Activated CD8-positive, alpha-beta memory T cell treated with anti-CD3 and anti-CD28 coated beads, Interleukin-2, amount 50 U/mL, for 1 hour (primary cell): ENCODE measurements around the gene ACP4.
"Not testable (repeated sequence)": the region's sequence is repeated elsewhere in the genome, so short reads cannot be mapped to it uniquely, and the experiment has no call there.

Experiments used
- DNase-seq: peaks from one replicate; pipeline ENCODE4 v3.0.0-alpha.2; 2020; ENCODE audit errors: extremely low read depth

ACP4 gene, protein sequence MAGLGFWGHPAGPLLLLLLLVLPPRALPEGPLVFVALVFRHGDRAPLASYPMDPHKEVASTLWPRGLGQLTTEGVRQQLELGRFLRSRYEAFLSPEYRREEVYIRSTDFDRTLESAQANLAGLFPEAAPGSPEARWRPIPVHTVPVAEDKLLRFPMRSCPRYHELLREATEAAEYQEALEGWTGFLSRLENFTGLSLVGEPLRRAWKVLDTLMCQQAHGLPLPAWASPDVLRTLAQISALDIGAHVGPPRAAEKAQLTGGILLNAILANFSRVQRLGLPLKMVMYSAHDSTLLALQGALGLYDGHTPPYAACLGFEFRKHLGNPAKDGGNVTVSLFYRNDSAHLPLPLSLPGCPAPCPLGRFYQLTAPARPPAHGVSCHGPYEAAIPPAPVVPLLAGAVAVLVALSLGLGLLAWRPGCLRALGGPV

DNA sequence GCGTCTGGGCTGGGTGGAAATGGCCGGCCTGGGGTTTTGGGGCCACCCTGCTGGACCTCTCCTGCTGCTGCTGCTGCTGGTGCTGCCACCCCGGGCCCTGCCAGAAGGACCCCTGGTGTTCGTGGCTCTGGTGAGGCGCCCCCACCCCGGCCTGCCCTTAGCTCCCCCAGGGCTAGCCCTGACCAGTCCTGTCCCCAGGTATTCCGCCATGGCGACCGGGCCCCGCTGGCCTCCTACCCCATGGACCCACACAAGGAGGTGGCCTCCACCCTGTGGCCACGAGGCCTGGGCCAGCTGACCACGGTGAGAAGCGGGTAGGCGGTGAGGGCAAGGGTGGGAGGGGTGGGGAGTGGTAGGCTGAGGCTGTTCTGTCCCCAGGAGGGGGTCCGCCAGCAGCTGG is at the start of gene ACP4:
TSS of gene ACP4 (plus strand) at position 20 of the 400 bp plus-strand sequence. CDS start at position 20, 0 bp downstream.
- DNase-seq, result no peak

DNA sequence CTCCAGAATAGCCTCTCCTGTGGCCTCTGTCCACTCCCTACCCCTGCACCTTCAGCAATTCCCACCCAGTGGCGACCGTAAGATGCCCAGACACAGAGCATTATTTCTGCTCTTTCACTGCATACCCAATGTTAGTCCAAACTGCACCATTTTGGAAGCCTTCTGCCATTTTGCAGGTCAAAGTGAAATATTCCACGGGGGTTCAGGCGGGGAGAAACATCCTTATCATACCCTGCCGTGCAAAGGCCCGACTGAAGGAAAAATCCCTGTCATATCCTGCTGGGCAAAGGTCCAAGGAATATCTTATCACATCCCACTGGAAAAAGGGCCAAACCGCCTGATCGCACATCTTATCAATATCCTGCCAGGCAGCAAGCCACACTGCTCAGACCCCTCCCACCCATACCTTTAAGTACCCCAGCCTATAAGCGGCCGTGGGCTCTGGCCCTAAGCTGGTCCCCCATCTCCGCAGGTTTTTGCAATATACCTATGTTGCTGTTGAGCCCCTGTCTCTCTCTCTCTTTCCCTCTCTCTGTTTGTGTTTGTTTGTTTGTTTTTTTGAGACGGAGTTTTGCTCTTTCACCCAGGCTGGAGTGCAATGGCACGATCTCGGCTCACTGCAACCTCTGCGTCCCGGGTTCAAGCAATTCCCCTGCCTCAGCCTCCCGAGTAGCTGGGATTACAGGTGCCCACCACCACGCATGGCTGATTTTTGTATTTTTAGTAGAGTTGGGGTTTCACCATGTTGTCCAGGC is 48.9 kb upstream of the ACP4 start:
- DNase-seq, result no peak

DNA sequence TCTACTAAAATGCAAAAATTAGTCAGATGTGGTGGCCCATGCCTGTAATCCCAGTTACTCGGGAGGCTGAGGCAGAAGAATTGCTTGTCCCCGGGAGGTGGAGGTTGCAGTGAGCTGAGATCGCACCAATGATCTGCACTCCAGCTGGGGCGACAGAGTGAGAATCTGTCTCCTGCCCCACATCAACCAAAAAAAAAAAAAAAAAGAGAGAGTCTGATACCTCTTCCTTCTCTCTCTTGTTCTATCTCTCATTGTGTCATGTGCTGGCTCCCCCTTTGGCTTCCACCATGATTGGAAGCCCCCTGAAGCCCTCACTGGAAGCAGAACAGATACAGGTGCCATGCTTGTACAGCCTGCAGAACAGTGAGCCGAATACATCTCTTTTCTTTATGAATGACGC is 46.7 kb upstream of the ACP4 start:
- no peak for DNase-seq

DNA sequence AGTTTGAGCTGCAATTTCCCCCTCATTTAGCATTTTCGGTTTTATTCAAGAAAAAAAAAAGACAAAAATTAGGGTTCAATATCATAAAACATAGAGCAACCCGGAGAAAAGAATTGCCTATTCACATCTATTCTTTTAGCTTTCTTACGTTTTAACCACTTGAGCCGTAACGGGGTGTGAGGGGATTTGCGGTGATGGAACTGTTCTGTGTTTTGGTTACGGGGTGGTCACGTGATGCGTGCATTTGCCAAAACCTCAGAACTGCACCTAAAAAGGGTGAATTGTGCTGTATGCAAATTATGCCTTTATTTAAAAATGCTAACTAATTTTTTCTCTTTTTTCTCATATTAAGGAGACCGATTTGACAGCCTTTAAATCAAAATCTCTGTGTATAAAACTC is 45.0 kb upstream of the ACP4 start:
- DNase-seq, result no peak

DNA sequence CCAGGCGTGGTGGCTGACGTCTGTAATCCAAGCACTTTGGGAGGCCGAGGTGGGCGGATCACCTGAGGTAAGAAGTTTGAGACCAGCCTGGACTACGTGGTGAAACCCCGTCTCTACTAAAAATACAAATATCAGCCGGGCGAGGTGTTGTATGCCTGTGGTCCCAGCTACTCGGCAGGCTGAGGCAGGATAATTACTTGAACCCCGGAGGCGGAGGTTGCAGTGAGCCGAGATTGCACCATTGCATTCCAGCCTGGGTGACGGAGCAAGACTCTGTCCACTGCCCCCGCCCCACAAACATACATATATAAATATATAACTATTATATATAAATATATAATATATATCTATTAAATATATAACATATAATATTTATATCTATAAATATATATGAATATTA is 43.1 kb upstream of the ACP4 start:
- DNase-seq, result not testable (repeated sequence)

DNA sequence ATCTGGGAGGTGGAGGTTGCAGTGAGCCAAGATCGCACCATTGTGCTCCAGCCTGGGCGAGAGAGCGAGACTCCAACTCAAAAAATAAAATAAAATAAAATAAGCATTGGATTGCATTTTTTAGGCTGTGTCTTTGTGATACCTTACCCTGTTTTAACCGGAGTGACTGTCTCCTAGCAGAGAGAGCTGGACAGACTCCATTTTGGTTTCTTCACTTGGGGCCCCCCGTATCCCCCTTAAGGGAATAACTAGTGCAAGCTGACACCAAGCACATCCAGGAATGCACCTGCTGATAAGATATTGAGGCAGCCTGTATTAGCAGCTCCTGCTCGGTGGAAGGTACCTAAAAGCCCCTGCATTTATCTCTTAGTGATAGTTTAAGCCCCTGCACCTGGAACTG is 40.7 kb upstream of the ACP4 start:
- DNase-seq, result no peak

DNA sequence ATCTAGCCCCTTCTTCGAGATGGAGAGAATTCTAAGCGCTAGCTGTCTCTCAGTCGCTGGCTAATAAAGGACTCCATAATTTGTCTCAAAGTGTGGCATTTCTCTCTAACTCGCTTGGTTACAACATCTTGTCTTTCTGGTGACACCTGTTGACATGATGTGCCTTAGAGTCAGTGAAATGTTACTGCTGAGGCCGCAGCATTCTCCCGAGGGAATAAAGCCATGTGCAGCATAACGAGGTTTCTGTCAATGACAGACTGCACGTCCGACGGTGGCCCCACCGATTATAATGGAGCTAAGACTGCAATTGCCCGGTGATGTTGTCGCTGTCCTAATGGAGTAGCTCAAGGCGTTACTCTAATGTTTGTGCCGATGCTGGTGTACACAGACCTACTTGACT is 40.2 kb upstream of the ACP4 start:
- no peak for DNase-seq

DNA sequence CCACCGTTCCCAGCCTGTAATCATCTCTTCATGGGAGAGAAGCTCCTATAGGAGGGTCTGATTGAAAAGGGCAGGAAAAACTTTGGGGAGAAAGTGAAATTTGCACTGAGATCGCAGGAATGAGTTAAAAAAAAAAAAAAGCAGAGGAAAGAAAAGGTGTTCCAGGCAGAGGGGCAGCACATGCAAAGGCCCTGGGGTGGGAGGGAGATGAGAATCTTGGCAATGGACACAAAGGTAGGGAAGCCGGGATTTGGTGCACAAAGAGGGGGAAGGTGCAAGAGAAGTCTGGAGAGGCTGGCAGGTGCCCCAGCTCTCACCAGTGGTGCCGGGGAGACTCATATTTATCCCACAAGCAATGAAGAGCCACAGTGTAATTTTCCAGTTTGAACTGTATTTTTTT is 36.3 kb upstream of the ACP4 start:
- DNase-seq, result no peak

DNA sequence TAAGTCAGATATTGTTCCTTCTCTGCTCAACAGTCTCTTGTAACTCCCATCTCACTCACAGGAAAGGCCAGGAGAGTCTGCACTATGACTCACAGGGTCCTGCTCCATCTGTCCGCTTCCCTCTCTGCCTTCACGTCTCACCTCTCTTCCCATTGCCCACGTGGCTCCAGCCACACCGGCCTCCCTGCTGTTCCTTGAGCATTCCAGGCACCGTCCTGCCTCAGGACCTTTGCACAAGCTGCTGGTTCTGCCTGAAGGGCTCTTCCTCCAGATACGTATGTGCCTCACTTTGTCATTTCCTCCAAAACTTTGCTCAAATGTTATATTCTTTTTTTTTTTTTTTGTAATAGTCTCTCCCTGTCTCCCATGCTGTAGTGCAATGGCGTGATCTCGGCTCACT is 34.0 kb upstream of the ACP4 start:
- DNase-seq, result not testable (repeated sequence)

DNA sequence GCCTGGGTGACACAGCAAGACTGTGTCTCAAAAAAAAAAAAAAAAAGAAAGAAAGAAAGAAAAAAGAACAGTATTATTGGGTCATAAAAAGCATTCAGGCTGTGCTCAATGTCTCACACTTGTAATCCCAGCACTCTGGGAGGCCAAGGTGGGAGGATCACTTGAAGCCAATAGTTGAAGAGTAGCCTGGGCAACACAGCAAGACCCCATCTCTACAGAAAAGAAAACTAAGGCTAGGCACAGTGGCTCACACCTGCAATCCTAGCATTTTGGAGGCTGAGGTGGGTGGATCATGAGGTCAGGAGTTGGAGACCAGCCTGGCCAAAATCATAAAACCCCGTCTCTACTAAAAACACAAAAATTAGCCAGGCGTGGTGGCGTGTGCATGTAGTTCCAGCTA is 32.6 kb upstream of the ACP4 start:
- not testable (repeated sequence) for DNase-seq

DNA sequence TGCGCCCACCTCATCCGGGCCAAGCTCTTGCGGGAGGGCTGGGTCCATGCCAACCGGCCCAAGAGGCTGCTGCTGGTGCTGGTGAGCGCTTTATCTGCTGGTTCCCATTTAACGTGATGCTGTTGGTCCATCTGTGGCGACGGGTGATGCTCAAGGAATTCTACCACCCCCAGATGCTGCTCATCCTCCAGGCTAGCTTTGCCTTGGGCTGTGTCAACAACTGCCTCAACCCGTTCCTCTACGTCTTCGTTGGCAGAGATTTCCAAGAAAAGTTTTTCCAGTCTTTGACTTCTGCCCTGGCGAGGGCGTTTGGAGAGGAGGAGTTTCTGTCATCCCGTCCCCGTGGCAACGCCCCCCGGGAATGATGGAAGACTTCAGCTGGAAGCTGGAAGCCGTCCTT is 31.1 kb upstream of the ACP4 start:
- not testable (repeated sequence) for DNase-seq

DNA sequence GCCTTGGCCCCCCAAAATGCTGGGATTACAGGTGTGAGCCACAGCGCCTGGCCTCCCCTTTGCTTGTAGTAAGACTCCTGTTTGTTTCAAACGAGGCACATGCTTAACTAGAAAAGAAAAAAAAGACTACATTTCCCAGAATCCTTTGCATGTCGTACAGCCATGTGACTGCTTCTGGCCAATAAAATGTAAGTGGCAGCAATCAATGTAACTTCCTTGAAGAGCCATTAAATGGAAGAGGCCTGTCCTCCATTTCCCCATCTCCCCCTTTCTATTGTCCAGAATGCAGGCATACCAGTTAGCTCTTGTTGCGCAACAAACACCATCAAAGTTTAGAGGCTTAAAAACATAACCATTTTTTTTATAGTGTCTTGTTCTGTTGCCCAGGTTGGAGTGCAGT is 30.3 kb upstream of the ACP4 start:
- DNase-seq, result no peak

DNA sequence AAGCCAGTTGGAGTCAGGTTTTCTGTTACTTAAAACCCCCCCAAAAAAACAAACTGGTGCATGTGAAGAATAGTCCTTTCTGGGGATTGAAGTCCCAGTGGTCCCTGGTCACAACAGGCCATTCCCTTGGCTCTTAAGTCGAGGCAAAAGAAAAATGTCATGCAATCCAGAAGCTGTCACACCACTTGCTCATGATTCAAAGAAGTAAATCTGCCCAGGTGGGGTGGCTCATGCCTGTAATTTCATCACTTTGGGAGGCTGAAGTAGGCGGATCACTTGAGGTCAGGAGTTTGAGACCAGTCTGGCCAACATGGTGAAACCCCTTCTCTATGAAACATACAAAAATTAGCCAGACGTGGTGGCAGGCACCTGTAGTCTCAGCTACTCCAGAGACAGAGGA is 28.7 kb upstream of the ACP4 start:
- not testable (repeated sequence) for DNase-seq

DNA sequence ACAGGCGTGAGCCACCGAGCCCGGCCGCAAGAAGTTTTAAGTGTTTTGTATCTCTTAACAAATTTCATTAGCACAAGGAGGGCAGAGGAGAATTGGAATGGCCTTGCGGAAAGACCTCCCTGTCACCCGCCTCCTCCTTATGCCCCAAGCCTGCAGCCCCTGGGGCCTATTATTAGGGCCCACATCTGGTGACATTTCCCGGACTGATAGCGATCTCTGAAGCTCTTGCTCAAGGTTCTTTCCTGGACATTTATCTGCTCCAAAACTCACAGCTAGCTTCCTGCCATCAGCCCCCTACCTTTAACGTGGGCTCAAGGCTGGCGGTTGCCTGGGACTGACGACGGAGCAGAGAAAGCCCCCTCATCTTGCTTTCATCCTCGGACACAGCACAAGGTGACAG is 26.7 kb upstream of the ACP4 start:
- not testable (repeated sequence) for DNase-seq

DNA sequence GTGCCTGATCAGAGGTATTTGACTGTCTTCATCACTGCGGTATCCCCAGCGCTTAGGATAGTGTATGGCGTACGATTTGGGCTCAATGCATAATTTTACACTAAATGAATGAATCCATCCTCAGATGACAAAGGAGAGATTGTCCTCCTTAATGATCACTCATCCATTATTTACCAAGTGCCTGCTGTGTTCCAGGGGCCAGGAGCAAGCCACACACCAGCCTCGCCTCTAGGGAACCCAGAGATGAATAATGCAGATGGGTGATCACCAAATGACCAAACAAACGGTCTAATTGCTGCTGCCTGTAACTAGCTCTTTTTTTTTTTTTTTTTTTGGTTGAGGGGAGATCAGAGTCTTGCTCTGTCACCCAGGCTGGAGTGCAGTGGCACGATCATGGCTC is 25.8 kb upstream of the ACP4 start:
- no peak for DNase-seq

DNA sequence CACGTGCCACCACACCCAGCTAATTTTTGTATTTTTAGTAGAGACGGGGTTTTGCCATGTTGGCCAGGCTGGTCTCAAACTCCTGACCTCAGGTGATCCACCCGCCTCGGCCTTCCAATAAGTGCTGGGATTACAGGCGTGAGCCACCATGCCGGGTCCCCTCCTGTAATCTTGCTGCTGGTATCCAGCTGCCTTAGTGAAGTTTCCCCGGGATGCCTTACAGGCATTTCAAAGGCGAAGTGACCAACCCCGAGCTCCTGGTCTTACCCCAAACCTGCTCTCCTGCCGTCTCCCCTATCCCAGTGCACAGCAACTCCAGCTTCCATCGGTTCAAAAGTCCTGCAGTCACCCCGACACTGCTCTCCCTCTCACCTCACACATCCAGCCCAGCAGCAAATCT is 23.5 kb upstream of the ACP4 start:
- not testable (repeated sequence) for DNase-seq

DNA sequence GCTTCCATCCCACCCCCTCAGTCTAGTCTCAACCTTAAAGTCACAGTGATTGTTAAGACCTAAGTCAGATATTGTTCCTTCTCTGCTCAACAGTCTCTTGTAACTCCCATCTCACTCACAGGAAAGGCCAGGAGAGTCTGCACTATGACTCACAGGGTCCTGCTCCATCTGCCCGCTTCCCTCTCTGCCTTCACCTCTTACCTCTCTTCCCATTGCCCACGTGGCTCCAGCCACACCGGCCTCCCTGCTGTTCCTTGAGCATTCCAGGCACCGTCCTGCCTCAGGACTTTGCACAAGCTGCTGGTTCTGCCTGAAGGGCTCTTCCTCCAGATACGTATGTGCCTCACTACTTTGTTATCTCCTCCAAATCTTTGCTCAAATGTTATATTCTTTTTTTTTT is 23.0 kb upstream of the ACP4 start:
- not testable (repeated sequence) for DNase-seq

DNA sequence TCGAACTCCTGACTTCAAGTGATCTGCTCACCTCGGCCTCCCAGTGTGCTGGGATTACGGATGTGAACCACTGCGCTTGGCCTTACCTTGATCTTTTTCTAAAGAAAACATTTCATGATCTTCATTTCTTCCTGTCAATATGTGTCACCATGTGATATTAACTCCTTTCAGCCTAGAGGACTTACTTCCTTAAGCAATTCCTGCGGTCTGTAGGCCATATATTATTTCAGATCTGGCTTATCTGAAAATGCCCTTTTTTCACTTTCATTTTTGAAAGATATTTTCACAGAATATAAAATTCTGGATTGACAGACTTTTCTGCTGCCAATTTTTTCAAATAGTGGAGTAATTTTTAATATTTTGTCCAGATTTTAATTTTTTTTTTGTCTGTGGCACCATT is 21.9 kb upstream of the ACP4 start:
- DNase-seq, result no peak

DNA sequence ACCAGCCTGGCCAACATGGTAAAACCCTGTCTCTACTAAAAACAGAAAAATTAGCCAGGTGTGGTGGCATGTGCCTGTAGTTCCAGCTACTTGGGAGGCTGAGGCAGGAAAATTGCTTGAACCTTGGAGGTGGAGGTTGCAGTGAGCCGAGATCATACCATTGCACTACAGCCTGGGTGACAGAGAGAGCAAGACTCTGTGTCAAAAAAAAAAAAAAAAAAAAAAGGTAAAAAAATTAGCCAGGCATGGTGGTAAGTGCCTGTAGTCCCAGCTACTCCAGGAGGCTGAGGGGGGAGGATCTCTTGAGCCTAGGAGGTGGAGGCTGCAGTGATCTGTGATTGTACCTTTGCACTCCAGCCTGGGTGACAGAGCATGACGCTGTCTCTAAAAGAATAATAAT is 20.1 kb upstream of the ACP4 start, which contains the start of gene GPR32:
TSS of gene GPR32 (plus strand) at position 301 of the 400 bp plus-strand sequence. CDS start 137 bp downstream, outside the sequence.
- DNase-seq, result not testable (repeated sequence)

DNA sequence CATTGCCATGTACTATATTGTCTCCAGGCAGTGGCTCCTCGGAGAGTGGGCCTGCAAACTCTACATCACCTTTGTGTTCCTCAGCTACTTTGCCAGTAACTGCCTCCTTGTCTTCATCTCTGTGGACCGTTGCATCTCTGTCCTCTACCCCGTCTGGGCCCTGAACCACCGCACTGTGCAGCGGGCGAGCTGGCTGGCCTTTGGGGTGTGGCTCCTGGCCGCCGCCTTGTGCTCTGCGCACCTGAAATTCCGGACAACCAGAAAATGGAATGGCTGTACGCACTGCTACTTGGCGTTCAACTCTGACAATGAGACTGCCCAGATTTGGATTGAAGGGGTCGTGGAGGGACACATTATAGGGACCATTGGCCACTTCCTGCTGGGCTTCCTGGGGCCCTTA is 19.3 kb upstream of the ACP4 start:
- no peak for DNase-seq

DNA sequence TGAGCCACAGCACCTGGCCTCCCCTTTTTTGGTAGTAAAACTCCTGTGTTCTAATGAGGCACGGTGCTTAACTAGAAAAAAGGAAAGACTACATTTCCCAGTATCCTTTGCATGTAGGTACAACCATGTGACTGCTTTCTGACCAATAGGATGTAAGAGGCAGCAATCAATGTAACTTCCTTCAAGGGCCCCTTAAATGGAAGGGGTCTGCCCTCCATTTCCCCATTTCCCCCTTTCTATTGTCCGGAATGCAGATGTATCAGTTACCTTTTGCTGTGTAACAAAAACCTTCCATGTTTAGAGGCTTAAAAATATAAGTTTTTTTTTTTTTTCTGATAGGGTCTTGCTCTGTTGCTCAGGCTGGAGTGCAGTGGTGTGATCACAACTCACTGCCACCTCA is 17.7 kb upstream of the ACP4 start:
- no peak for DNase-seq

DNA sequence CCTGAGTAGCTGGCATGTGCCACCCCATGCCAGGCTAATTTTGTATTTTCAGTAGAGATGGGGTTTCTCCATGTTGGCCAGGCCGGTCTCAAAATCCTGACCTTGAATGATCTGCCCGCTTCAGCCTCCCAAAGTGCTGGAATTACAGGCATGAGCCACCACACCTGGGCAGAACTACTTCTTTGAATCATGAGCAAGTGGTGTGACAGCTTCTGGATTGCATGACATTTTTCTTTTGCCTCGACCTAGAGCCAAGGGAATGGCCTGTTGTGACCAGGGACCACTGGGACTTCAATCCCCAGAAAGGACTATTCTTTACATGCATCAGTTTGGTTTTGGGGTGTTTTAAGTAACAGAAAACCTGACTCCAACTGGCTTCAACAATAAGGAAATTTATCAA is 17.3 kb upstream of the ACP4 start:
- DNase-seq, result not testable (repeated sequence)

DNA sequence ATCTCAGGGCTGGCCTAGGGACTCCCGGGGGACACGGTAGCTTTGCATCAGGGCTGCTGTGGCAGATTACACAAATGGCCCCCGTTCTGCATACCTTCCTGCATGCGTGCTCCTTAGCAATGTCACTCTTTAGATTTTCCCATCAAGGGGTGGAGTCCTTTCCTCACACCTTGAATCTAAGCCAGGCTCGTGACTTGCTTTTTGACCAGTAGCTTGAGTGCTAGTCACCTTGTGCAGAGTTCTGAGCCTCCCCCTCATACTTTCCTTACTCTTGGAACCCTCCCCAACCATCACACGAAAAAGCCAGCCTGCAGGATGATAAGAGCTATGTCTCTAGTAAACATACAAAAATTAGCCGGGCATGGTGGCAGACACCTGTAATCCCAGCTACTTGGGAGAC is 16.8 kb upstream of the ACP4 start:
- DNase-seq, result not testable (repeated sequence)
